ENCODE results near the gene HDAC9. TPM values are rescaled to one million over a fixed set of nuclear protein-coding genes. Genes with fewer than 3 reads are reported as not detected.

Gene HDAC9
- total RNA-seq, result 52.7 TPM

- H3K4me1 ChIP-seq (ENCODE audit: control insufficient read depth in 3 of 3, insufficient read depth in 3 of 3, low read length in 3 of 3), result peaks cover 20 to 24% (median 21%) of the 10 kb centered on the region in 3 donors
- peak within 1 kb of the TSS; percentile 76 to 82 (median 80) for H3K4me3 ChIP-seq (ENCODE audit: low read length in 3 of 3)
- no peaks in the 10 kb centered on the region for H3K27me3 ChIP-seq (ENCODE audit: control insufficient read depth in 3 of 3, insufficient read depth in 3 of 3, low read length in 3 of 3)
- no peaks in the 10 kb centered on the region for H3K9me3 ChIP-seq (ENCODE audit: control insufficient read depth in 3 of 3, low read length in 3 of 3)
- H3K36me3 ChIP-seq (ENCODE audit: control insufficient read depth in 3 of 3, insufficient read depth in 3 of 3, low read length in 3 of 3), result no peaks in the 10 kb centered on the region
- peak within 1 kb of the TSS; percentile 88 for H3K27ac ChIP-seq (ENCODE audit: low read depth, low read length)
- peak within 1 kb of the TSS; percentile 80 to 86 (median 85) for H3K9ac ChIP-seq (ENCODE audit: low read depth in 1 of 3, low read length in 3 of 3)
These were observed at the start of gene HDAC9 for GRCh38 chr7:18495412-18496340. Gene HDAC9, plus strand, starts transcription at chr7:18495749. Its CDS starts 554 bp downstream, at chr7:18496303.

GRCh38 chr7:18445916-18446520 lies 49.5 kb upstream of the HDAC9 start:
- H3K27ac ChIP-seq (ENCODE audit: low read depth, low read length), result no peak overlapping the region
- no peaks in the 10 kb centered on the region for H3K4me1 ChIP-seq (ENCODE audit: control insufficient read depth in 3 of 3, insufficient read depth in 3 of 3, low read length in 3 of 3)
- H3K36me3 ChIP-seq (ENCODE audit: control insufficient read depth in 3 of 3, insufficient read depth in 3 of 3, low read length in 3 of 3), result no peaks in the 10 kb centered on the region
- H3K27me3 ChIP-seq (ENCODE audit: control insufficient read depth in 3 of 3, insufficient read depth in 3 of 3, low read length in 3 of 3), result no peaks in the 10 kb centered on the region
- no peaks in the 10 kb centered on the region for H3K9me3 ChIP-seq (ENCODE audit: control insufficient read depth in 3 of 3, low read length in 3 of 3)
- no peak overlapping the region for H3K9ac ChIP-seq (ENCODE audit: low read depth in 1 of 3, low read length in 3 of 3)
- H3K4me3 ChIP-seq (ENCODE audit: low read length in 3 of 3), result no peak overlapping the region

- Histone ChIP-seq H3K27ac (ENCODE audit: low read depth, low read length) (no peak overlapping the region), H3K4me1 (ENCODE audit: control insufficient read depth in 3 of 3, insufficient read depth in 3 of 3, low read length in 3 of 3) (no peaks in the 10 kb centered on the region), H3K4me3 (ENCODE audit: low read length in 3 of 3) (no peak overlapping the region), H3K27me3 (ENCODE audit: control insufficient read depth in 3 of 3, insufficient read depth in 3 of 3, low read length in 3 of 3) (no peaks in the 10 kb centered on the region), H3K36me3 (ENCODE audit: control insufficient read depth in 3 of 3, insufficient read depth in 3 of 3, low read length in 3 of 3) (no peaks in the 10 kb centered on the region), H3K9me3 (ENCODE audit: control insufficient read depth in 3 of 3, low read length in 3 of 3) (no peaks in the 10 kb centered on the region), H3K9ac (ENCODE audit: low read depth in 1 of 3, low read length in 3 of 3) (no peak overlapping the region)
These were observed 45.5 kb upstream of the HDAC9 start for GRCh38 chr7:18450019-18450418.

GRCh38 chr7:18455606-18456005 lies 39.9 kb upstream of the HDAC9 start:
- Histone ChIP-seq H3K4me3 (ENCODE audit: low read length in 3 of 3) (no peak overlapping the region), H3K27ac (ENCODE audit: low read depth, low read length) (no peak overlapping the region), H3K4me1 (ENCODE audit: control insufficient read depth in 3 of 3, insufficient read depth in 3 of 3, low read length in 3 of 3) (peaks cover 9 to 13% (median 9%) of the 10 kb centered on the region in 3 donors), H3K9me3 (ENCODE audit: control insufficient read depth in 3 of 3, low read length in 3 of 3) (no peaks in the 10 kb centered on the region), H3K9ac (ENCODE audit: low read depth in 1 of 3, low read length in 3 of 3) (no peak overlapping the region), H3K27me3 (ENCODE audit: control insufficient read depth in 3 of 3, insufficient read depth in 3 of 3, low read length in 3 of 3) (no peaks in the 10 kb centered on the region), H3K36me3 (ENCODE audit: control insufficient read depth in 3 of 3, insufficient read depth in 3 of 3, low read length in 3 of 3) (no peaks in the 10 kb centered on the region)

GRCh38 chr7:18457832-18458231 lies 37.7 kb upstream of the HDAC9 start:
- Histone ChIP-seq H3K9me3 (ENCODE audit: control insufficient read depth in 3 of 3, low read length in 3 of 3) (no peaks in the 10 kb centered on the region), H3K4me1 (ENCODE audit: control insufficient read depth in 3 of 3, insufficient read depth in 3 of 3, low read length in 3 of 3) (peaks cover 9 to 13% (median 9%) of the 10 kb centered on the region in 3 donors), H3K4me3 (ENCODE audit: low read length in 3 of 3) (no peak overlapping the region), H3K27me3 (ENCODE audit: control insufficient read depth in 3 of 3, insufficient read depth in 3 of 3, low read length in 3 of 3) (no peaks in the 10 kb centered on the region), H3K9ac (ENCODE audit: low read depth in 1 of 3, low read length in 3 of 3) (no peak overlapping the region), H3K36me3 (ENCODE audit: control insufficient read depth in 3 of 3, insufficient read depth in 3 of 3, low read length in 3 of 3) (no peaks in the 10 kb centered on the region), H3K27ac (ENCODE audit: low read depth, low read length) (no peak overlapping the region)

GRCh38 chr7:18458830-18459229 lies 36.7 kb upstream of the HDAC9 start:
- Histone ChIP-seq H3K27me3 (ENCODE audit: control insufficient read depth in 3 of 3, insufficient read depth in 3 of 3, low read length in 3 of 3) (no peaks in the 10 kb centered on the region), H3K9ac (ENCODE audit: low read depth in 1 of 3, low read length in 3 of 3) (peak overlapping the region in 1 of 3 donors; percentile 50), H3K27ac (ENCODE audit: low read depth, low read length) (peak overlapping the region; percentile 54), H3K9me3 (ENCODE audit: control insufficient read depth in 3 of 3, low read length in 3 of 3) (no peaks in the 10 kb centered on the region), H3K36me3 (ENCODE audit: control insufficient read depth in 3 of 3, insufficient read depth in 3 of 3, low read length in 3 of 3) (no peaks in the 10 kb centered on the region), H3K4me3 (ENCODE audit: low read length in 3 of 3) (peak overlapping the region in 2 of 3 donors; percentile 16 to 42), H3K4me1 (ENCODE audit: control insufficient read depth in 3 of 3, insufficient read depth in 3 of 3, low read length in 3 of 3) (peaks cover 9 to 13% (median 9%) of the 10 kb centered on the region in 3 donors)

GRCh38 chr7:18459484-18460245 lies 35.9 kb upstream of the HDAC9 start:
- H3K4me3 ChIP-seq (ENCODE audit: low read length in 3 of 3), result peak overlapping the region in 1 of 3 donors; percentile 3
- H3K36me3 ChIP-seq (ENCODE audit: control insufficient read depth in 3 of 3, insufficient read depth in 3 of 3, low read length in 3 of 3), result no peaks in the 10 kb centered on the region
- no peaks in the 10 kb centered on the region for H3K9me3 ChIP-seq (ENCODE audit: control insufficient read depth in 3 of 3, low read length in 3 of 3)
- H3K9ac ChIP-seq (ENCODE audit: low read depth in 1 of 3, low read length in 3 of 3), result no peak overlapping the region
- H3K27ac ChIP-seq (ENCODE audit: low read depth, low read length), result peak overlapping the region; percentile 54
- no peaks in the 10 kb centered on the region for H3K27me3 ChIP-seq (ENCODE audit: control insufficient read depth in 3 of 3, insufficient read depth in 3 of 3, low read length in 3 of 3)
- peaks cover 9 to 13% (median 9%) of the 10 kb centered on the region in 3 donors for H3K4me1 ChIP-seq (ENCODE audit: control insufficient read depth in 3 of 3, insufficient read depth in 3 of 3, low read length in 3 of 3)

- H3K9ac ChIP-seq (ENCODE audit: low read depth in 1 of 3, low read length in 3 of 3), result no peak overlapping the region
- no peaks in the 10 kb centered on the region for H3K36me3 ChIP-seq (ENCODE audit: control insufficient read depth in 3 of 3, insufficient read depth in 3 of 3, low read length in 3 of 3)
These were observed 33.6 kb upstream of the HDAC9 start for GRCh38 chr7:18461785-18462467.

GRCh38 chr7:18464830-18465229 lies 30.7 kb upstream of the HDAC9 start:
- Histone ChIP-seq H3K9me3 (ENCODE audit: control insufficient read depth in 3 of 3, low read length in 3 of 3) (no peaks in the 10 kb centered on the region), H3K4me3 (ENCODE audit: low read length in 3 of 3) (no peak overlapping the region), H3K27ac (ENCODE audit: low read depth, low read length) (no peak overlapping the region), H3K36me3 (ENCODE audit: control insufficient read depth in 3 of 3, insufficient read depth in 3 of 3, low read length in 3 of 3) (no peaks in the 10 kb centered on the region), H3K9ac (ENCODE audit: low read depth in 1 of 3, low read length in 3 of 3) (no peak overlapping the region), H3K4me1 (ENCODE audit: control insufficient read depth in 3 of 3, insufficient read depth in 3 of 3, low read length in 3 of 3) (no peaks in the 10 kb centered on the region), H3K27me3 (ENCODE audit: control insufficient read depth in 3 of 3, insufficient read depth in 3 of 3, low read length in 3 of 3) (no peaks in the 10 kb centered on the region)

More at GRCh38 chr7:18461785-18462467, 33.6 kb upstream of the HDAC9 start:
- Histone ChIP-seq H3K4me3 (ENCODE audit: low read length in 3 of 3) (no peak overlapping the region), H3K27me3 (ENCODE audit: control insufficient read depth in 3 of 3, insufficient read depth in 3 of 3, low read length in 3 of 3) (no peaks in the 10 kb centered on the region), H3K4me1 (ENCODE audit: control insufficient read depth in 3 of 3, insufficient read depth in 3 of 3, low read length in 3 of 3) (peaks cover 9 to 13% (median 9%) of the 10 kb centered on the region in 3 donors), H3K27ac (ENCODE audit: low read depth, low read length) (no peak overlapping the region), H3K9me3 (ENCODE audit: control insufficient read depth in 3 of 3, low read length in 3 of 3) (no peaks in the 10 kb centered on the region)

Data from skeletal muscle tissue (tissue), 4 donors.